Natural killer cell (primary cell): Measurements from ENCODE around the gene OR2K2. TPM values are rescaled to one million over a fixed set of nuclear protein-coding genes. Genes with fewer than 3 reads are reported as not detected.

Source experiments
- ATAC-seq, 3 donors: fragments of 150-1000 bp in 2 of 3; fragments of 200-7000 bp in 1 of 3; cut with Tn5 transposase; 1 replicate in 1 of 3; 2 replicates in 2 of 3; pipeline ENCODE4 v1.10.0; 2021; ENCODE audit warnings: mild to moderate bottlenecking in 2 of 3, moderate library complexity in 2 of 3
- DNase-seq, 2 donors: peaks; one replicate each; pipeline versions ENCODE4 v3.0.0 to v3.0.0-alpha.2; 2013 to 2021; ENCODE audit warnings: mixed read lengths in 1 of 2
- H3K27ac ChIP-seq: one replicate; pipeline ENCODE4 v1.5.1; 2013; ENCODE audit warnings: mild to moderate bottlenecking, low read length
- H3K27me3 ChIP-seq: one replicate; pipeline ENCODE4 v1.6.1; 2013; ENCODE audit warnings: low read length; ENCODE audit not compliant: control insufficient read depth, insufficient read depth
- H3K36me3 ChIP-seq: one replicate; pipeline ENCODE4 v1.6.1; 2013; ENCODE audit warnings: low read length; ENCODE audit not compliant: control insufficient read depth, insufficient read depth
- H3K4me1 ChIP-seq: one replicate; pipeline ENCODE4 v1.6.1; 2013; ENCODE audit warnings: low read length; ENCODE audit not compliant: control insufficient read depth, insufficient read depth
- H3K4me3 ChIP-seq: one replicate; pipeline ENCODE4 v1.5.1; 2013; ENCODE audit warnings: low read length
- H3K9me3 ChIP-seq: one replicate; pipeline ENCODE4 v1.6.1; 2013; ENCODE audit warnings: low read length; ENCODE audit not compliant: control insufficient read depth, insufficient read depth
- H3K27ac Mint-ChIP-seq, 2 donors: one replicate each; pipeline ENCODE4 v1.8.0; 2022; ENCODE audit warnings: mild to moderate bottlenecking in 2 of 2, mixed read lengths in 2 of 2, moderate library complexity in 1 of 2
- H3K27me3 Mint-ChIP-seq, 2 donors: one replicate each; pipeline ENCODE4 v1.8.0; 2022; ENCODE audit warnings: low read depth in 2 of 2, mixed read lengths in 2 of 2
- H3K36me3 Mint-ChIP-seq: one replicate; pipeline ENCODE4 v1.8.0; 2022; ENCODE audit warnings: mixed read lengths
- H3K4me1 Mint-ChIP-seq, 2 donors: one replicate each; pipeline ENCODE4 v1.8.0; 2022; ENCODE audit warnings: mixed read lengths in 2 of 2
- H3K4me3 Mint-ChIP-seq: one replicate; pipeline ENCODE4 v1.8.0; 2022; ENCODE audit warnings: mild to moderate bottlenecking, moderate library complexity, mixed read lengths
- H3K9me3 Mint-ChIP-seq, 2 donors: one replicate each; pipeline ENCODE4 v1.8.0; 2022; ENCODE audit warnings: mixed read lengths in 2 of 2
- WGBS: methylation state at CpG from one replicate; pipeline ENCODE4 v1.1.7; 2013; ENCODE audit warnings: missing lambda C conversion rate; ENCODE audit not compliant: insufficient coverage; 5-methylcytosine and 5-hydroxymethylcytosine counted together
- intact Hi-C: fragments of 100-400 bp; cut with micrococcal nuclease; formaldehyde crosslinking; loops from one replicate; pipeline ENCODE4 v1.14.2; 2022
- total RNA-seq, 4 donors: library from RNA; stranded (reverse); fragments of 120-200 nt in 1 of 4; gene quantifications; one replicate each; pipeline versions ENCODE4 v1.2.3 to v1.2.4, GENCODE V29; 2013 to 2022
- TF ChIP-seq, protein P1 (sequence below): fragments of 200-600 bp; IDR thresholded peaks from one replicate; pipeline ENCODE4 v1.8.0; 2022; ENCODE audit warnings: antibody characterized with exemption

The OR2K2 gene
- total RNA-seq, 3 donors from 2014 or later (not counting 1 experiment from before 2014, with no cell fraction given) = not detected

DNA sequence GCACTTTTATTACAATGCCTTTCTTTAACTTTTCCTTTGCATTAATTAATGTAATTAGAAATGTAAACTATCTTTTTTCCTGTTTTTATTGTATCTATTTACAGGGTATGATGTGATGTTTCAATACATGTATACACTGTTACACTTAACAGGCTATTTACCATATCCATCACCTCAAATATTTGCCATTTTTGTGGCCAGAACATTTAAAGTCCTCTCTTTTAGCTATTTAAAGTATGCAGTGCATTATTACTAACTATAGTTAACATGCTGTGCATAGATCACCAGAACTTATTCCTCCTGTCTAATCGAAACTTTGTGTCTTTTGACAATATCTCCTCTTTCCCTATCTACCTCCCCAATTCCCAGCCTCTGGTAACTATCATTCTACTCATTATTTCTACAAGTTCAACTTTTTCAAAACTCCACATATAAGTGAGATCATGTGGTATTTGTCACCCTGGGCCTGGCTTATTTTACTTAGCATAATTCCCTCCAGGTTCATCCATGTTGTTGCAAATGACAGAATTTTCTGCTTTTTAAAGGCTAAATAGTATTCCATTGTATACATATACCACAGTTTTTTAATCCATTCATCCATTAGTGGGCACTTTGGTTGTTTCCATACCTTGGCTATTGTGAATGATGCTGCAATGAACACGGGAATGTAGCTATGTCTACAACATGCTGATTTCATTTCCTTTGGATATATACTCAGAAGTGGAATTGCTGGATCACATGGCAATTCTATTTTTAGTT is 32.8 kb downstream of the OR2K2 start:
- H3K36me3 Mint-ChIP-seq = no peaks in the 10 kb centered on the region
- 91% methylated on average over 2 of the region's 2 CpGs for WGBS
- ATAC-seq = no peak
- H3K27ac ChIP-seq = no peak overlapping the region
- no peaks in the 10 kb centered on the region for H3K4me1 ChIP-seq
- H3K36me3 ChIP-seq = no peaks in the 10 kb centered on the region
- no peak for DNase-seq
- H3K27me3 ChIP-seq = no peaks in the 10 kb centered on the region
- intact Hi-C loops = loop anchor here (5.0 to 10.0 kb wide), 2 partner anchors 662 to 1115 kb away; no protein-coding TSS in a partner anchor
- no peak overlapping the region for H3K27ac Mint-ChIP-seq
- TF ChIP-seq, protein P1, sequence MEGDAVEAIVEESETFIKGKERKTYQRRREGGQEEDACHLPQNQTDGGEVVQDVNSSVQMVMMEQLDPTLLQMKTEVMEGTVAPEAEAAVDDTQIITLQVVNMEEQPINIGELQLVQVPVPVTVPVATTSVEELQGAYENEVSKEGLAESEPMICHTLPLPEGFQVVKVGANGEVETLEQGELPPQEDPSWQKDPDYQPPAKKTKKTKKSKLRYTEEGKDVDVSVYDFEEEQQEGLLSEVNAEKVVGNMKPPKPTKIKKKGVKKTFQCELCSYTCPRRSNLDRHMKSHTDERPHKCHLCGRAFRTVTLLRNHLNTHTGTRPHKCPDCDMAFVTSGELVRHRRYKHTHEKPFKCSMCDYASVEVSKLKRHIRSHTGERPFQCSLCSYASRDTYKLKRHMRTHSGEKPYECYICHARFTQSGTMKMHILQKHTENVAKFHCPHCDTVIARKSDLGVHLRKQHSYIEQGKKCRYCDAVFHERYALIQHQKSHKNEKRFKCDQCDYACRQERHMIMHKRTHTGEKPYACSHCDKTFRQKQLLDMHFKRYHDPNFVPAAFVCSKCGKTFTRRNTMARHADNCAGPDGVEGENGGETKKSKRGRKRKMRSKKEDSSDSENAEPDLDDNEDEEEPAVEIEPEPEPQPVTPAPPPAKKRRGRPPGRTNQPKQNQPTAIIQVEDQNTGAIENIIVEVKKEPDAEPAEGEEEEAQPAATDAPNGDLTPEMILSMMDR = no peak
- no peaks in the 10 kb centered on the region for H3K9me3 ChIP-seq
- no peak overlapping the region for H3K4me3 ChIP-seq
- no peaks in the 10 kb centered on the region for H3K9me3 Mint-ChIP-seq
- no peak overlapping the region for H3K4me3 Mint-ChIP-seq
- H3K27me3 Mint-ChIP-seq = peaks cover 7 to 10% of the 10 kb centered on the region in 2 donors
- no peaks in the 10 kb centered on the region for H3K4me1 Mint-ChIP-seq

DNA sequence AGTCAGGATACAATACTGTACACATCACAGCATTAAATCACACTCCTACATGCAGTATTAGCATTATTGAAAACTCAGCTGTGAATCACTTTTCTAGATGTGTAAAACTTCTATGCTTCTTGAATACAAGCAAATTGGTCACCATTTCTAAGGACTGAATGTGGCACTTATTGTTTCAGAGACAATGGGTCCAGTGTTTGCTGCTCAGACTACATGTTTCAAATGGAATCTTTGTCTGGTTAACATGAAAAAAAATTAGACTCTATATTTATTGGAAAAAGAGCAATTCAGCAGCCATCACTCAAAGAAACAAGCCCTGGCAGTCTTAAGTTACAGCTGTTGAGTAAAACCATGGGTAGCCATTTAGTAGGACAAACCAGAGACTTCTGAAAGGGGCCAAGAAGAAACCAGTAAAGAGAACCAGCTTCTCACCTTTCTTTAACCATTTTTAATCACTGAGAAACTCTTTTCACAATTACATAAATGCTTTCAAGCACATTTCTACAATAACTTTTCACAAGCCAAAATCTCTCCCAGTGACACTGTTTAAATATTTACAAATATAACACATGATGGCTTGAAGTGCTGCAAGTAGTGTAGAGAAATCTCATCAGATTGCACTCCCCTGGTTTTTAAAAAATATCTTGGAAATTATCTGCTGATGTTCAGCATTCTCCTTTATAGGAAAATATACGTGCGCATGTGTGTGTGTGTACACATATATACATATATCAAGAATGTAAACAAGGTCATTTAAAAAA is 35.2 kb downstream of the OR2K2 start:
- H3K4me3 Mint-ChIP-seq = no peak overlapping the region
- H3K27ac Mint-ChIP-seq = no peak overlapping the region
- Histone ChIP-seq H3K4me1 (no peaks in the 10 kb centered on the region), H3K36me3 (no peaks in the 10 kb centered on the region), H3K4me3 (no peak overlapping the region), H3K9me3 (no peaks in the 10 kb centered on the region), H3K27ac (no peak overlapping the region), H3K27me3 (no peaks in the 10 kb centered on the region)
- ATAC-seq = no peak
- TF ChIP-seq, protein P1 = no peak
- no peaks in the 10 kb centered on the region for H3K4me1 Mint-ChIP-seq
- H3K27me3 Mint-ChIP-seq = peaks cover 2 to 7% of the 10 kb centered on the region in 2 donors
- intact Hi-C loops = loop anchor here (5.0 to 10.0 kb wide), 2 partner anchors 660 to 1113 kb away; no protein-coding TSS in a partner anchor
- DNase-seq = no peak
- no CpG with 5 or more reads among the region's 2 CpGs for WGBS
- no peaks in the 10 kb centered on the region for H3K36me3 Mint-ChIP-seq
- no peaks in the 10 kb centered on the region for H3K9me3 Mint-ChIP-seq

DNA sequence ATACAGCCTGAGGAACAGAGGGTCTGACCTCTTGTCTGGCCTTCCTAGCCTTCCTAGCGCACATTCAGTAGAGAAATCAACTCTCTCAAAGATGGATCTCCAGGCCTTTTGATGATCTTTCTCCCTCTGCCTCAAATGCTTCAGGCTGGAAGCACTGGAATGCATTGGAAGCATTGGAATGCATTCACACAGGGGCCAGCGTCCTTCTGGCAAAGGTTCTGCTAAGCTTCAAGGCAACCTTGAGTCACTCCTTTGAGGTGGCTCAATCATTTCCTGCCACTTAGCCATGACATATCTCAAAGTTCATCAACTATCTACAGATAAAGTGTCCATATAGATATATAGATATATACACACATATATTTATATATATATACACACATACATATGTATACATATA is 42.9 kb downstream of the OR2K2 start:
- Histone ChIP-seq H3K27ac (no peak overlapping the region), H3K9me3 (no peaks in the 10 kb centered on the region), H3K4me1 (no peaks in the 10 kb centered on the region), H3K36me3 (no peaks in the 10 kb centered on the region), H3K4me3 (no peak overlapping the region), H3K27me3 (no peaks in the 10 kb centered on the region)
- DNase-seq (no peak), ATAC-seq (no peak)
- Mint-ChIP-seq H3K4me3 (no peak overlapping the region), H3K27me3 (peaks cover 6 to 12% of the 10 kb centered on the region in 2 donors), H3K27ac (no peak overlapping the region), H3K9me3 (no peaks in the 10 kb centered on the region), H3K4me1 (no peaks in the 10 kb centered on the region), H3K36me3 (no peaks in the 10 kb centered on the region)
- WGBS = 85% methylated on average over 2 of the region's 2 CpGs
- intact Hi-C loops = no loop called here
- TF ChIP-seq, protein P1 = no peak
